Kasumi-1 (cell line): ENCODE data around the gene RPL6.

Experiments used
- DNase-seq, 2 experiments: peaks; one replicate each; lab custom pipeline; 2025; lab: John Stamatoyannopoulos, UW

Gene RPL6

GRCh38 chr12:112380663-112381405 is 28.6 kb downstream of the RPL6 start:
- no peak for DNase-seq

GRCh38 chr12:112375105-112375504 is 34.3 kb downstream of the RPL6 start:
- DNase-seq, result no peak

GRCh38 chr12:112374166-112374740 is 35.2 kb downstream of the RPL6 start:
- DNase-seq, result no peak

GRCh38 chr12:112370868-112371510 is 38.4 kb downstream of the RPL6 start:
- no peak for DNase-seq

- no peak for DNase-seq
These were observed 39.2 kb downstream of the RPL6 start for GRCh38 chr12:112370199-112370598.

GRCh38 chr12:112368856-112369255 is 40.5 kb downstream of the RPL6 start:
- no peak for DNase-seq

GRCh38 chr12:112367965-112368364 is 41.4 kb downstream of the RPL6 start:
- DNase-seq, result no peak

GRCh38 chr12:112362310-112362709 is 47.1 kb downstream of the RPL6 start:
- DNase-seq, result no peak

GRCh38 chr12:112361271-112361670 is 48.1 kb downstream of the RPL6 start:
- no peak for DNase-seq

GRCh38 chr12:112359290-112359689 is 50.1 kb downstream of the RPL6 start:
- DNase-seq, result no peak

GRCh38 chr12:112357214-112357613 is 52.2 kb downstream of the RPL6 start:
- DNase-seq, result no peak
